Ovary (tissue), 9 donors: ENCODE measurements around the gene DGKG. TPM values are rescaled to one million over a fixed set of nuclear protein-coding genes. Genes with fewer than 3 reads are reported as not detected.

Experiments
- DNase-seq, 5 donors: peaks; one replicate each; pipeline ENCODE4 v3.0.0-alpha.2; 2019 to 2020
- H3K27ac ChIP-seq, 2 donors: fragments of 200-600 bp; one replicate each; pipeline versions ENCODE4 v1.5.1 to v1.8.0; 2019 to 2022
- H3K27me3 ChIP-seq: fragments of 200-600 bp; one replicate; pipeline ENCODE4 v1.8.0; 2022
- H3K36me3 ChIP-seq: fragments of 200-600 bp; sonication (generic); one replicate; pipeline ENCODE4 v1.5.1; 2019
- H3K4me1 ChIP-seq: one replicate; pipeline ENCODE4 v1.8.1; 2013; ENCODE audit warnings: mild to moderate bottlenecking, moderate library complexity; ENCODE audit not compliant: insufficient read depth
- H3K4me3 ChIP-seq: fragments of 200-600 bp; sonication (generic); one replicate; pipeline ENCODE4 v1.5.1; 2017
- H3K9me3 ChIP-seq, 2 donors: fragments of 200-600 bp in 1 of 2; sonication (generic) in 1 of 2; one replicate each; pipeline versions ENCODE4 v1.5.1 to v1.8.1; 2013 to 2019; ENCODE audit warnings: mild to moderate bottlenecking in 1 of 2, moderate library complexity in 1 of 2
- CTCF ChIP-seq, 3 donors: fragments of 450-650 bp in 2 of 3; fragments of 200-600 bp in 1 of 3; IDR thresholded peaks; one replicate each; pipeline versions ENCODE4 v1.5.1 to v1.8.0; 2016 to 2022; ENCODE audit warnings: antibody characterized with exemption in 3 of 3, mild to moderate bottlenecking in 1 of 3
- EP300 ChIP-seq: sonication (generic); formaldehyde crosslinking; IDR thresholded peaks from one replicate; pipeline ENCODE4 v1.6.1; 2017; ENCODE audit warnings: antibody characterized with exemption
- POLR2A ChIP-seq: fragments of 450-650 bp; IDR thresholded peaks from one replicate; pipeline ENCODE4 v1.6.1; 2017; ENCODE audit warnings: antibody characterized with exemption, mild to moderate bottlenecking, moderate library complexity
- WGBS, 3 donors: extraction: QIAGEN DNeasy Blood & Tissue Kit in 1 of 3; methylation state at CpG; one replicate each; pipeline versions ENCODE4 v1.1.5 to v1.1.7; 2013 to 2017; 5-methylcytosine and 5-hydroxymethylcytosine counted together
- intact Hi-C, 4 donors: fragments of 100-400 bp; cut with DNase I; formaldehyde crosslinking; loops; one replicate each; pipeline versions ENCODE4 v1.11.0 to v1.15.1; 2022 to 2023
- polyA plus RNA-seq, 2 donors: library from polyadenylated mRNA; stranded (reverse); fragments of 200-250 nt in 1 of 2; fragments of 350-450 nt in 1 of 2; fragmentation: Illumina TruSeq in 1 of 2; extraction: RNeasy Lipid Tissue Mini Kit (QIAGEN cat#74804) in 1 of 2; gene quantifications; one replicate each; pipeline ENCODE4 v1.2.3, GENCODE V29; 2013 to 2014
- total RNA-seq, 7 donors: library from RNA; depleted of rRNA in 2 of 7; stranded (reverse); fragments of >200 nt in 2 of 7; fragmentation: NEBNext Ultra II Directional in 3 of 7; extraction: Animal tissue kit (Norgen Biotek cat#: 25700) in 3 of 7; gene quantifications; one replicate each; pipeline versions ENCODE4 v1.1.0 to v1.2.4, GENCODE V29; 2016 to 2023
- donor health status: DM: no; HTN: no; CAD: no; lungs with moderate emphysema.
- donor health status: DM: no; HTN: no; CAD: no.
- donor health status: Bipolar disorder and iron deficiency.
- donor health status: DM: yes; HTN: yes; CAD: no.
- donor health status: DM: no; HTN: no; CAD: no.
- donor health status: DM: yes; HTN: yes; CAD: no.

Gene DGKG
- total and polyA plus RNA-seq, 9 donors, result 1.0 to 7.0 (median 4.1) TPM

GRCh38 chr3:186400026-186400425 lies 38.0 kb upstream of the DGKG start:
- Histone ChIP-seq H3K4me3 (no peak overlapping the region), H3K27me3 (no peaks in the 10 kb centered on the region), H3K27ac (no peak overlapping the region), H3K4me1 (no peaks in the 10 kb centered on the region), H3K36me3 (no peaks in the 10 kb centered on the region), H3K9me3 (no peaks in the 10 kb centered on the region)
- intact Hi-C loops, result no loop called here
- 61 to 83% (median 62%) methylated on average over 1 of the region's 1 CpG for WGBS, 3 donors
- TF ChIP-seq POLR2A, result no peak
- TF ChIP-seq EP300, result no peak
- TF ChIP-seq CTCF (IDR thresholded peaks at IDR 0.05), result no peak
- no peak for DNase-seq

GRCh38 chr3:186394566-186395217 lies 32.7 kb upstream of the DGKG start:
- H3K36me3 ChIP-seq, result no peaks in the 10 kb centered on the region
- H3K27me3 ChIP-seq, result no peaks in the 10 kb centered on the region
- no peak for TF ChIP-seq CTCF (IDR thresholded peaks at IDR 0.05)
- DNase-seq, result no peak
- H3K9me3 ChIP-seq, result no peaks in the 10 kb centered on the region
- no peaks in the 10 kb centered on the region for H3K4me1 ChIP-seq
- 85 to 88% (median 87%) methylated on average over 4 of the region's 4 CpGs for WGBS, 3 donors
- no peak overlapping the region for H3K27ac ChIP-seq
- intact Hi-C loops, result no loop called here
- H3K4me3 ChIP-seq, result no peak overlapping the region

GRCh38 chr3:186386883-186387560 lies 25.0 kb upstream of the DGKG start:
- TF ChIP-seq CTCF (IDR thresholded peaks at IDR 0.05) (no peak), POLR2A (no peak), EP300 (no peak)
- no peak overlapping the region for H3K4me3 ChIP-seq
- H3K27me3 ChIP-seq, result no peaks in the 10 kb centered on the region
- H3K9me3 ChIP-seq, result no peaks in the 10 kb centered on the region
- 65 to 73% (median 71%) methylated on average over 4 of the region's 4 CpGs for WGBS, 3 donors
- H3K36me3 ChIP-seq, result no peaks in the 10 kb centered on the region
- intact Hi-C loops, result no loop called here
- no peaks in the 10 kb centered on the region for H3K4me1 ChIP-seq
- H3K27ac ChIP-seq, result no peak overlapping the region
- DNase-seq, result no peak

- intact Hi-C loops, result no loop called here
- H3K4me3 ChIP-seq, result no peak overlapping the region
- H3K4me1 ChIP-seq, result no peaks in the 10 kb centered on the region
- TF ChIP-seq POLR2A (no peak), EP300 (no peak)
- no peaks in the 10 kb centered on the region for H3K9me3 ChIP-seq
- H3K27ac ChIP-seq, result no peak overlapping the region
- no peaks in the 10 kb centered on the region for H3K36me3 ChIP-seq
- H3K27me3 ChIP-seq, result no peaks in the 10 kb centered on the region
- DNase-seq, result no peak
- 49 to 57% (median 51%) methylated on average over 5 of the region's 5 CpGs for WGBS, 3 donors
These were observed 24.0 kb upstream of the DGKG start for GRCh38 chr3:186385856-186386602.
